GM13976 (cell line): ENCODE measurements around the gene STAB1.

ENCODE experiments used
- DNase-seq: peaks from one replicate; pipeline ENCODE4 v3.0.0; 2012; ENCODE audit warnings: low spot score
- in situ Hi-C: fragments of 300-500 bp; cut with MboI; formaldehyde crosslinking; loops from one replicate; pipeline ENCODE4 v1.12.0; 2022; ENCODE audit warnings: low sequenced_read_pairs, mixed read lengths, inconsistent platforms; ENCODE audit not compliant: unreplicated experiment
- TF ChIP-seq, protein P1 (sequence below): IDR thresholded peaks from 2 replicates; pipeline ENCODE4 v1.5.1; 2012; ENCODE audit warnings: borderline replicate concordance, mild to moderate bottlenecking; ENCODE audit not compliant: insufficient read depth; ENCODE audit errors: extremely low read depth, missing control alignments, control extremely low read depth

Gene STAB1

GRCh38 chr3:52558436-52558835 lies 63.3 kb downstream of the STAB1 start:
- TF ChIP-seq, protein P1, sequence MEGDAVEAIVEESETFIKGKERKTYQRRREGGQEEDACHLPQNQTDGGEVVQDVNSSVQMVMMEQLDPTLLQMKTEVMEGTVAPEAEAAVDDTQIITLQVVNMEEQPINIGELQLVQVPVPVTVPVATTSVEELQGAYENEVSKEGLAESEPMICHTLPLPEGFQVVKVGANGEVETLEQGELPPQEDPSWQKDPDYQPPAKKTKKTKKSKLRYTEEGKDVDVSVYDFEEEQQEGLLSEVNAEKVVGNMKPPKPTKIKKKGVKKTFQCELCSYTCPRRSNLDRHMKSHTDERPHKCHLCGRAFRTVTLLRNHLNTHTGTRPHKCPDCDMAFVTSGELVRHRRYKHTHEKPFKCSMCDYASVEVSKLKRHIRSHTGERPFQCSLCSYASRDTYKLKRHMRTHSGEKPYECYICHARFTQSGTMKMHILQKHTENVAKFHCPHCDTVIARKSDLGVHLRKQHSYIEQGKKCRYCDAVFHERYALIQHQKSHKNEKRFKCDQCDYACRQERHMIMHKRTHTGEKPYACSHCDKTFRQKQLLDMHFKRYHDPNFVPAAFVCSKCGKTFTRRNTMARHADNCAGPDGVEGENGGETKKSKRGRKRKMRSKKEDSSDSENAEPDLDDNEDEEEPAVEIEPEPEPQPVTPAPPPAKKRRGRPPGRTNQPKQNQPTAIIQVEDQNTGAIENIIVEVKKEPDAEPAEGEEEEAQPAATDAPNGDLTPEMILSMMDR = no peak
- in situ Hi-C loops = no loop called here
- DNase-seq = no peak

- TF ChIP-seq, protein P1 = no peak
- no peak for DNase-seq
- in situ Hi-C loops = no loop called here
Observed at GRCh38 chr3:52561028-52561747, 66.0 kb downstream of the STAB1 start.

DNA sequence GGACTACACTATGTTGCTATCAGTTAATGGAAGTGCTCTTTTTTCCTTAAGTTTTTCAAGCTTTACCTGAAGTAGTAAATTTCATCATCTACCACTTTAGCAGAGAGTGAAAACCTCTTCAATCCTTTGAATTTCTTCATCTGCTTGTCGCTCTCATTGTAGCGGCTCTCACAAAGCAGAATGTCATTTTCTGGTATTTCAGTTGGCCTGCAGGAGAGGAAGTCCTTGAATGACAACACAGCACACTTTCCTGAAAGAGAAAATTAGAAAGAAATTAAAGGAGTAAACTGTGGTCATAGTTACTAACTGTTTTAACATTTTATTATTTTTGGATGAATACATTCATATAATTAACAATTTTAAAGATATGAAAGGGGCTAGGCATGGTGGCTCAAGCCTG lies 68.8 kb downstream of the STAB1 start:
- no peak for DNase-seq
- TF ChIP-seq, protein P1 = no peak
- in situ Hi-C loops = no loop called here

GRCh38 chr3:52568069-52568468 lies 72.9 kb downstream of the STAB1 start:
- in situ Hi-C loops = no loop called here
- TF ChIP-seq, protein P1 = no peak
- no peak for DNase-seq

GRCh38 chr3:52570076-52570475 lies 74.9 kb downstream of the STAB1 start:
- in situ Hi-C loops = no loop called here
- DNase-seq = no peak
- TF ChIP-seq, protein P1 = no peak

- in situ Hi-C loops = no loop called here
- TF ChIP-seq, protein P1 = no peak
- DNase-seq = no peak
Observed at GRCh38 chr3:52572221-52572620, 77.1 kb downstream of the STAB1 start.
